H9 (cell line): ENCODE results near the gene LGSN. TPM values are rescaled to one million over a fixed set of nuclear protein-coding genes. Genes with fewer than 3 reads are reported as not detected.

Experiments
- DNase-seq: peaks from one replicate; pipeline ENCODE4 v3.0.0-alpha.2; 2017
- H2AFZ ChIP-seq: one replicate; pipeline ENCODE4 v1.6.1; 2013; ENCODE audit warnings: mild to moderate bottlenecking, low read length, control low read depth, moderate library complexity
- H2AK5ac ChIP-seq: 2 replicates; pipeline ENCODE4 v1.6.1; 2013; ENCODE audit warnings: low read length, control low read depth, mixed read lengths; ENCODE audit not compliant: insufficient read length
- H2BK120ac ChIP-seq: one replicate; pipeline ENCODE4 v1.6.1; 2013; ENCODE audit warnings: low read depth, mild to moderate bottlenecking, low read length, control low read depth, inconsistent platforms; ENCODE audit not compliant: poor library complexity, severe bottlenecking
- H2BK12ac ChIP-seq: 2 replicates; pipeline ENCODE4 v1.6.1; 2013; ENCODE audit warnings: low read length, control low read depth, mixed read lengths, low read depth; ENCODE audit not compliant: insufficient read length
- H2BK15ac ChIP-seq: 2 replicates; pipeline ENCODE4 v1.6.1; 2013; ENCODE audit warnings: low read depth, low read length, control low read depth
- H2BK20ac ChIP-seq: one replicate; pipeline ENCODE4 v1.6.1; 2013; ENCODE audit warnings: low read depth, mild to moderate bottlenecking, low read length, control low read depth, inconsistent platforms; ENCODE audit not compliant: poor library complexity, severe bottlenecking
- H2BK5ac ChIP-seq: 2 replicates; pipeline ENCODE4 v1.6.1; 2013; ENCODE audit warnings: low read length, control low read depth, mixed read lengths; ENCODE audit not compliant: insufficient read length
- H3K14ac ChIP-seq: 2 replicates; pipeline ENCODE4 v1.6.1; 2013; ENCODE audit warnings: low read length, control low read depth; ENCODE audit not compliant: insufficient read depth
- H3K18ac ChIP-seq: 2 replicates; pipeline ENCODE4 v1.6.1; 2013; ENCODE audit warnings: low read depth, mild to moderate bottlenecking, mixed read lengths, low read length, control low read depth; ENCODE audit not compliant: insufficient read length
- H3K23ac ChIP-seq: 2 replicates; pipeline ENCODE4 v1.6.1; 2013; ENCODE audit warnings: low read length, control low read depth, mixed read lengths, low read depth; ENCODE audit not compliant: insufficient read length
- H3K23me2 ChIP-seq: 2 replicates; pipeline ENCODE4 v1.6.1; 2013; ENCODE audit warnings: low read depth, mild to moderate bottlenecking, mixed read lengths, low read length, control low read depth; ENCODE audit not compliant: insufficient read length, poor library complexity, severe bottlenecking
- H3K27ac ChIP-seq: 2 replicates; pipeline ENCODE4 v1.5.1; 2013; ENCODE audit warnings: low read length, control low read depth, mixed read lengths, low read depth; ENCODE audit not compliant: insufficient read length
- H3K27me3 ChIP-seq: 2 replicates; pipeline ENCODE4 v1.6.1; 2013; ENCODE audit warnings: low read length, control low read depth, inconsistent platforms; ENCODE audit not compliant: insufficient read depth
- H3K4ac ChIP-seq: 2 replicates; pipeline ENCODE4 v1.6.1; 2013; ENCODE audit warnings: low read depth, mild to moderate bottlenecking, control low read depth, inconsistent platforms, low read length, moderate library complexity
- H3K4me1 ChIP-seq: 2 replicates; pipeline ENCODE4 v1.6.1; 2013; ENCODE audit warnings: low read length, control low read depth, inconsistent platforms; ENCODE audit not compliant: insufficient read depth
- H3K4me2 ChIP-seq: 2 replicates; pipeline ENCODE4 v1.6.1; 2013; ENCODE audit warnings: low read length, control low read depth, mixed read lengths; ENCODE audit not compliant: insufficient read length, insufficient read depth
- H3K56ac ChIP-seq: 2 replicates; pipeline ENCODE4 v1.6.1; 2013; ENCODE audit warnings: low read depth, mild to moderate bottlenecking, mixed read lengths, low read length, control low read depth; ENCODE audit not compliant: insufficient read length
- H3K79me1 ChIP-seq: 2 replicates; pipeline ENCODE4 v1.6.1; 2013; ENCODE audit warnings: low read depth, mild to moderate bottlenecking, moderate library complexity, low read length, control low read depth, inconsistent platforms; ENCODE audit not compliant: insufficient read depth, poor library complexity, severe bottlenecking
- H3K79me2 ChIP-seq: 2 replicates; pipeline ENCODE4 v1.6.1; 2013; ENCODE audit warnings: low read length, control low read depth, inconsistent platforms; ENCODE audit not compliant: insufficient read depth
- H3K9ac ChIP-seq: 2 replicates; pipeline ENCODE4 v1.6.1; 2013; ENCODE audit warnings: low read length, control low read depth, mixed read lengths; ENCODE audit not compliant: insufficient read length; ENCODE audit errors: extremely low read depth
- H3K9me3 ChIP-seq: one replicate; pipeline ENCODE4 v1.6.1; 2013; ENCODE audit warnings: low read depth, low read length, inconsistent platforms; ENCODE audit not compliant: control insufficient read depth
- H3T11ph ChIP-seq: one replicate; pipeline ENCODE4 v1.6.1; 2013; ENCODE audit warnings: mild to moderate bottlenecking, low read length, control low read depth, inconsistent platforms
- H4K20me1 ChIP-seq: one replicate; pipeline ENCODE4 v1.6.1; 2013; ENCODE audit not compliant: control insufficient read depth, insufficient read length, insufficient read depth
- H4K5ac ChIP-seq: 2 replicates; pipeline ENCODE4 v1.6.1; 2013; ENCODE audit warnings: low read depth, mild to moderate bottlenecking, mixed read lengths, low read length, control low read depth; ENCODE audit not compliant: insufficient read length
- H4K8ac ChIP-seq: replicated peaks from 2 replicates; pipeline ENCODE4 v1.6.1; 2013; ENCODE audit warnings: low read length, control low read depth, mixed read lengths, low read depth; ENCODE audit not compliant: insufficient read length
- H4K91ac ChIP-seq: 2 replicates; pipeline ENCODE4 v1.6.1; 2013; ENCODE audit warnings: low read depth, mild to moderate bottlenecking, moderate library complexity, mixed read lengths, low read length, control low read depth; ENCODE audit not compliant: insufficient read length
- H3K27ac Mint-ChIP-seq, 3 experiments: 2 replicates in 2 of 3; 3 replicates in 1 of 3; pipeline ENCODE4 v1.8.0; 2020 to 2021; ENCODE audit warnings: mixed read lengths in 3 of 3, mild to moderate bottlenecking in 1 of 3, moderate library complexity in 1 of 3
- H3K27me3 Mint-ChIP-seq: 2 replicates; pipeline ENCODE4 v1.8.0; 2021; ENCODE audit warnings: low read depth, mild to moderate bottlenecking, moderate library complexity, mixed read lengths
- H3K36me3 Mint-ChIP-seq, 3 experiments: 2 replicates in 2 of 3; 3 replicates in 1 of 3; pipeline ENCODE4 v1.8.0; 2020 to 2021; ENCODE audit warnings: low read depth in 3 of 3, mixed read lengths in 3 of 3; ENCODE audit not compliant: insufficient read depth in 1 of 3
- H3K4me1 Mint-ChIP-seq, 2 experiments: 2 replicates each; pipeline ENCODE4 v1.8.0; 2020; ENCODE audit warnings: mixed read lengths in 2 of 2
- H3K4me3 Mint-ChIP-seq, 2 experiments: 2 replicates in 1 of 2; 3 replicates in 1 of 2; pipeline ENCODE4 v1.8.0; 2020 to 2021; ENCODE audit warnings: mild to moderate bottlenecking in 2 of 2, mixed read lengths in 2 of 2, moderate library complexity in 1 of 2
- H3K9me3 Mint-ChIP-seq, 2 experiments: 2 replicates in 1 of 2; 3 replicates in 1 of 2; pipeline ENCODE4 v1.8.0; 2020; ENCODE audit warnings: mild to moderate bottlenecking in 2 of 2, mixed read lengths in 2 of 2, moderate library complexity in 1 of 2
- CTCF ChIP-seq: fragments of 200-600 bp; sonication (generic); conservative IDR thresholded peaks from 3 replicates; pipeline ENCODE4 v1.8.0; 2021; ENCODE audit warnings: antibody characterized with exemption, mild to moderate bottlenecking
- WGBS: extraction: QIAGEN DNeasy Blood & Tissue Kit; methylation state at CpG from one replicate; pipeline ENCODE4 v1.1.7; 2013; ENCODE audit warnings: missing lambda C conversion rate, low lambda C conversion rate, mixed read lengths; ENCODE audit not compliant: insufficient read length; ENCODE audit errors: extremely low coverage; 5-methylcytosine and 5-hydroxymethylcytosine counted together
- total RNA-seq: library from RNA; stranded (reverse); gene quantifications from 2 replicates; pipeline ENCODE4 v1.2.1, GENCODE V29; 2021

The LGSN gene
- total RNA-seq, 1 experiment from 2014 or later, result 0.13 TPM

DNA sequence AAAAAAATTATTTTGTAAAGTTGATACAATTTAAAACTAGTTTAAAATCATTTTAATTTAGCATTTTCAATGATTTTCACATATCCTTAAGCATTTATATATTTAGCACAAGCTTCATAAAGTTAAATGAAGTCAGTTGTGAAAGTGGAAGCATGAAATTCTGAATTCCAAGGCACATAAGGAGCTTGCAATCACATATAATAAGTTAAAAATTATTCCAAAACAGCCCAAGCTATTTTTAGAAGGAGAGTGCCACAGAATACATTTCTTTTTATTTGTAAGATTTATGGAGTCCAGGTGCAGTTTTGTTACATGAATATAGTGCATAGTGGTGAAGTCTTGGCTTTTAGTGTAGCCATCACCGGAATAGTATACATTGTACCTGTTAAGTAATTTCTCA, 3.2 kb upstream of the LGSN start:
- no peak overlapping the region for H2BK20ac ChIP-seq
- no peak overlapping the region for H4K5ac ChIP-seq
- no peak overlapping the region for H4K8ac ChIP-seq
- no peak for TF ChIP-seq CTCF
- H3K79me2 ChIP-seq, result no peaks in the 10 kb centered on the region
- no peak overlapping the region for H3K4me3 Mint-ChIP-seq
- H2BK12ac ChIP-seq, result no peak overlapping the region
- H3K14ac ChIP-seq, result no peak overlapping the region
- no peak overlapping the region for H2AK5ac ChIP-seq
- no peak overlapping the region for H3T11ph ChIP-seq
- H3K9ac ChIP-seq, result no peak overlapping the region
- H3K23me2 ChIP-seq, result no peaks in the 10 kb centered on the region
- no peaks in the 10 kb centered on the region; the same call in 1 of the 2 replicates for H3K27me3 Mint-ChIP-seq
- peaks cover 5 to 9% (median 6%) of the 10 kb centered on the region in 3 experiments; a peak in 6 of 7 replicates for H3K36me3 Mint-ChIP-seq
- no peak overlapping the region for H3K4ac ChIP-seq
- no peak overlapping the region for H3K4me2 ChIP-seq
- H3K56ac ChIP-seq, result no peak overlapping the region
- H3K79me1 ChIP-seq, result no peaks in the 10 kb centered on the region
- no peak for DNase-seq
- H3K27me3 ChIP-seq, result no peaks in the 10 kb centered on the region
- H3K9me3 Mint-ChIP-seq, result peaks cover 19 to 20% of the 10 kb centered on the region in 2 experiments
- H3K27ac Mint-ChIP-seq, result no peak overlapping the region
- no peaks in the 10 kb centered on the region; the same call in 1 of the 2 replicates for H3K4me1 ChIP-seq
- no peak overlapping the region for H2BK120ac ChIP-seq
- no peak overlapping the region for H2AFZ ChIP-seq
- H4K91ac ChIP-seq, result no peak overlapping the region
- no peak overlapping the region for H3K18ac ChIP-seq
- H2BK5ac ChIP-seq, result no peak overlapping the region
- H3K23ac ChIP-seq, result no peak overlapping the region
- no peaks in the 10 kb centered on the region; a peak in 3 of 4 replicates for H3K4me1 Mint-ChIP-seq
- no peaks in the 10 kb centered on the region for H4K20me1 ChIP-seq
- H2BK15ac ChIP-seq, result no peak overlapping the region
- no peak overlapping the region for H3K27ac ChIP-seq
- WGBS, result no CpG with 5 or more reads among the region's 1 CpG
- H3K9me3 ChIP-seq, result no peaks in the 10 kb centered on the region
